H1 (cell line): ENCODE data around the gene OPN1SW. TPM values are rescaled to one million over a fixed set of nuclear protein-coding genes. Genes with fewer than 3 reads are reported as not detected.

Experiments
- HDAC2 ChIP-seq, 2 experiments: fragments of 300-600 bp in 1 of 2; sonication (generic) in 1 of 2; IDR thresholded peaks; 2 replicates each; pipeline ENCODE4 v1.6.1; 2011 to 2012; ENCODE audit warnings: low read depth in 2 of 2, low read length in 2 of 2, mild to moderate bottlenecking in 2 of 2, moderate library complexity in 2 of 2, borderline replicate concordance in 1 of 2, inconsistent platforms in 1 of 2
- POU5F1 ChIP-seq: IDR thresholded peaks from 2 replicates; pipeline ENCODE4 v1.6.1; 2011; ENCODE audit warnings: low read depth, mild to moderate bottlenecking, low read length, moderate library complexity
- polyA plus RNA-seq, 7 experiments: library from polyadenylated mRNA; depleted of rRNA in 3 of 7; stranded (reverse) in 5 of 7; unstranded in 2 of 7; fragments of >200 nt in 5 of 7; fragments of 200-250 nt in 2 of 7; gene quantifications; 1 replicate in 5 of 7; 2 replicates in 1 of 7; 4 replicates in 1 of 7; pipeline versions ENCODE4 v1.2.1 to v1.2.3, GENCODE V29; 2011 to 2013; ENCODE audit warnings: missing spikeins in 2 of 7, mixed read lengths in 2 of 7
- total RNA-seq: library from RNA; stranded (reverse); fragmentation: NEBNext Ultra II Directional; extraction: Animal tissue kit (Norgen Biotek cat#: 25700); gene quantifications from 2 replicates; pipeline ENCODE4 v1.2.1, GENCODE V29; 2021

OPN1SW gene
- total and polyA plus RNA-seq, 2 of the 8 experiments (the other 6 are each of a cell fraction or from before 2014, with no cell fraction given), result not detected

- TF ChIP-seq POU5F1 (no peak), HDAC2 (IDR thresholded peaks at IDR 0.05; ENCODE audit: borderline replicate concordance in 1 of 2, low read depth in 2 of 2, low read length in 2 of 2) (no peak)
Measured at GRCh38 chr7:128793181-128793547, 17.6 kb upstream of the OPN1SW start (continued).
